ENCODE measurements around the gene MEIS2.

Gene MEIS2

DNA sequence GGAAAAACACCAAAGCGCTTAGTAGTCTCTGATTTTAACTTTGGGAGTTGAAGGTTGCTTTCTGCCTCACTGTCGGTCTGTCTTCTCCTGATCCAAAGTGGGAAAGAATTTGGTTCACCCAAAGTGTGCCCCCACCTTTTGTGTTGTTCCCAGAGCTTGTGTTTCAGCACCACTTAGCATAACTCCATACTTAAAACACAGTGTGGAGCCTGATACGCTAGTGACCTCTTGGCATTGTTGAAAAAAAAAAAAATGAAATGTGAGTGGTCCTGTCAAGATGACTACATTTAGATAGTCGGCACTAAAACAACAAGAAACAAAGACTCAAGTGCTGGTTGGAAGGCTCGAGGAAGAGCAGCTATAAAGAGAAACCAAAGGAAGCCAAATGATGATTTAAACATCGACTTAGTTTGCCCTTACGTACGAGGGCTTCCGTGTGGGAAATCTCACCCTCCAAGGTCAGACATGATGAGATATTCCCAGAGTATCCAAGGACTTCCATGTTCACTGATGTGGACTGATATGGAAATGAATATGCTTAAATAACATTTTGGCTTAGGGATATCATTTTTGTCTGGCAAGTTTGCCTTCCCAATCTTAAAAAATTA is 178.8 kb downstream of the MEIS2 start:
- no peak for TF ChIP-seq POLR2A (IDR thresholded peaks at IDR 0.05; ENCODE audit: low read length)
- no peak for DNase-seq

DNA sequence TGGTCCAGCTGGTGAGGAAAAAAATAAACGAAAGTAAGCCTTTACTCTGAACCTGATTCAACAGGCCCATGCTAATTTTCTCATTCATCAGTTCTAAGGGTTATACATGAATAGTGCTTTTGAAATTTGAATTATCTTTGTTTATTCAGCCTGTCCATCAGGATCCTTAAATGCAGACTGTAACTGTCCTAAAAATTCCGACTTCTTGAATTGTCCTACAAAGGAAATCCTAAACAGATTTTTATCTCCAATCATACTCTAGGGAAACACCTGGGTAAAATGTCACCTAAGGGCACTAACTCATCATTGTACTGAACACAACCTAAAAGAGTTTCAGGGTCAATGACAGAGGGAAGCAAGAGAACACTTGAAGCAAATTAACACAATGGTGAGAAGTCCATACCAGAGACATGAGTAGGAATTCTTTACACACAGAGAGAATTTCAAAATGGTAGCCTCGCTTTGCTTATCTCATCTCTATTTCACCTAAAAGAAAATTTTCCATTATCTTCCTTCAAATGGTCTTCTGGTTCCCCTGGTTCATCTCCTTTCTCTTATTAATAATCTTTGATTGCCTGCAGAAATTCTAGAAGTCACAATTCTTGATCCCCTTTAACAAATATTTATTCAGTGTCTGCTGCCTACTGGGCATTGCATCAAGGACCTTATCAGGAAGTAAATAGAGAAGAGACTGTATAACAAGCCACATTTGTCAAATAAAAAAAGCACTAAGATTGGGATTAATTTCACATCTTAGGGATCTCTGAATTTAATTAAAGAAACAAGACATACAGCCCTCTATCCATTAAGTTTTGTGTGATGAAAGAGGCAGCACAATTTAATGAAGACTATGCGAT is 182.7 kb downstream of the MEIS2 start:
- no peak for DNase-seq
- TF ChIP-seq POLR2A (IDR thresholded peaks at IDR 0.05; ENCODE audit: low read length), result no peak
- TF ChIP-seq GATA1 (IDR thresholded peaks at IDR 0.05; ENCODE audit: low read depth, low read length), result no peak

GRCh38 chr15:36914960-36915808 is 185.2 kb downstream of the MEIS2 start:
- TF ChIP-seq GATA1 (IDR thresholded peaks at IDR 0.05; ENCODE audit: low read depth, low read length) (no peak), POLR2A (IDR thresholded peaks at IDR 0.05; ENCODE audit: low read length) (no peak)
- no peak for DNase-seq

DNA sequence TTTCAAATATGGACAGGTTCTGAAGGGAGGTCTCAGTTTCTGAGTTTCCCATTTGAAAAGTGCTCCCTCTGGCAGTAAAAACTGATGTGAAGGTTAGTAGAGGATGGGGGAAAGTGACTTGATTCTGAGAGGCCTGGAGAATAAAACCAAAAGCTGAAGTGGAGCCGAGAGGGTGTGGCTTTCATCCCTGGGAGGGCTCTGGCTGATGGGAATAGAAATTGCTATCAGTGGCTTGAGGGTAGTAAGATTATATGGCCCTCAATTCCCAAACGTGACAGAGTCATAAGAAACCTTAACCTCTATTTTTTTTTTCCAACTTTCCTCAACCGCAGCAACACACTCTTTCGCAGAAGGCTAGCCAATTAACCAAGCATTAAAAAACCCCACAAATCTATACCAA is 185.9 kb downstream of the MEIS2 start:
- TF ChIP-seq POLR2A (IDR thresholded peaks at IDR 0.05; ENCODE audit: low read length) (no peak), GATA1 (IDR thresholded peaks at IDR 0.05; ENCODE audit: low read depth, low read length) (no peak)
- DNase-seq, result no peak

DNA sequence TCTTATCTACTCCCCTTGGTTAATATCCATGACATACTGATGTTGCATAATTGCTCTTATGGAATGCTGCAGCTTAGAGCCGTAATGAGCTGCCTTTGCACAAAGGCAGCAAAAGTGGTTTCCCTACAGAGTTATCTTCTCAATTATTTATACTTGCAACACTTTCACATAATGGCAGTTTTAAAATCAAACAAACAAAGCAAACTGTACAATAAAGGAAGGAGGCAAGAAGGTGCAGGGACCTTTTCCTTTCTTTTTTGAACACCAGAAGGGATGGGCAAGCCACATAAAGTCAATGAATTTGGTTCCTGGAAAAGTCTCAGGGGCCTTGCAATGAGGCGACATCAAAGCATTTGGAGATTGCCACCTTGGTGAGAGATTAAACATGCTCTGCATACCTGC is 188.0 kb downstream of the MEIS2 start:
- DNase-seq, result no peak
- TF ChIP-seq POLR2A (IDR thresholded peaks at IDR 0.05; ENCODE audit: low read length) (no peak), GATA1 (IDR thresholded peaks at IDR 0.05; ENCODE audit: low read depth, low read length) (no peak)

DNA sequence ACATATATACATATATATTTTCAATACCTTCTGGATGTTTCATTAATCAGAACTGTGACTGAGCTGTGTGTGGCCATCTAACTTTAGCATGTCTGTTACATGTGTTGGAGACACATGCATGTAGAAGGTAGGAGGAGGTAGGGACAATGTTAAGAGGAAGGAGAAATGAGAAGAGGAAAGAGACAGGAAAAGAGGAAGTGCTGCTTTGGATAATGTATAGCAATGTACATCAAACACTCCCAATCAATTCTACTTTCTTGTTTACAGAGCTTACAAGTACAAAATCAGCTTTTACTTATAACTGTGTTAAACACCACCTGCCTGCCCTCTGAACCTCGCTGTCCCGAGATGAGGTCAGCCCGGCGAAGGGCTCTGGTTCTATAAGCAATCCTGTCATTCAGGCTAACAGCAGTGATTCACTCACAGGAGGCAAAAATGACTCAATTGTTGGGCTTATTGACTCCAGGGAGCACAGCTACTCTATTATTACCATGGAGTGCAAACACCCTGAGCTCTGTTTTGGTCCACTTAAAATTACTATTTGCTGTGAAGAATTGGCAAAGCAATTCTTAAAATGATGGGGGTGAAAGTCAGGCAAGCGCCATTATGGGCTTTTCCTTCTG is 188.9 kb downstream of the MEIS2 start:
- DNase-seq, result no peak
- TF ChIP-seq POLR2A (IDR thresholded peaks at IDR 0.05; ENCODE audit: low read length) (no peak), GATA1 (IDR thresholded peaks at IDR 0.05; ENCODE audit: low read depth, low read length) (no peak)

- TF ChIP-seq POLR2A (IDR thresholded peaks at IDR 0.05; ENCODE audit: low read length) (no peak), GATA1 (IDR thresholded peaks at IDR 0.05; ENCODE audit: low read depth, low read length) (no peak)
- no peak for DNase-seq
These were observed 191.4 kb downstream of the MEIS2 start for GRCh38 chr15:36908991-36909390.

GRCh38 chr15:36907295-36907694 is 193.1 kb downstream of the MEIS2 start:
- TF ChIP-seq GATA1 (IDR thresholded peaks at IDR 0.05; ENCODE audit: low read depth, low read length) (no peak), POLR2A (IDR thresholded peaks at IDR 0.05; ENCODE audit: low read length) (no peak)
- DNase-seq, result no peak

- TF ChIP-seq POLR2A (IDR thresholded peaks at IDR 0.05; ENCODE audit: low read length), result no peak
- no peak for TF ChIP-seq GATA1 (IDR thresholded peaks at IDR 0.05; ENCODE audit: low read depth, low read length)
- no peak for DNase-seq
These were observed 194.4 kb downstream of the MEIS2 start for GRCh38 chr15:36905908-36906307.

DNA sequence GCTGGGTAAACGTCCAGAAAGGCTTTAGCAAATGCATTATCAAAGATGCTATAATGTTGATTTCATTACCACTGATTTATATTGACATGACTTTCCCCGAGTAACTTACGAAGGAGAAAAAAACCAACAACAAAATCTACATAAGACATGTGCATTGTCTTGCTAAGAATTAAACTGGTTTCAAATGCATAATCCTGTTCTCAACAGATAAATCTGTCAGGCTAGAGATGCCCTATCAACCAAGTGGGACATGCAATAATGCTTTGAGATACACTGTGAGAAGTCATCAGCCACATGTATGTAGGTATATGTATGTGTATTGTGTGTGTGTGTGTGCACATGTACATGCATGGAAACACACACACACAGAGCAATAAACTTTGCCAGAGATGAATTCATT is 195.6 kb downstream of the MEIS2 start:
- TF ChIP-seq POLR2A (IDR thresholded peaks at IDR 0.05; ENCODE audit: low read length), result no peak
- no peak for TF ChIP-seq GATA1 (IDR thresholded peaks at IDR 0.05; ENCODE audit: low read depth, low read length)
- DNase-seq, result no peak

- DNase-seq, result no peak
- TF ChIP-seq GATA1 (IDR thresholded peaks at IDR 0.05; ENCODE audit: low read depth, low read length) (no peak), POLR2A (IDR thresholded peaks at IDR 0.05; ENCODE audit: low read length) (no peak)
These were observed 196.3 kb downstream of the MEIS2 start for GRCh38 chr15:36903922-36904556.

GRCh38 chr15:36903195-36903594 is 197.2 kb downstream of the MEIS2 start:
- no peak for DNase-seq
- TF ChIP-seq POLR2A (IDR thresholded peaks at IDR 0.05; ENCODE audit: low read length) (no peak), GATA1 (IDR thresholded peaks at IDR 0.05; ENCODE audit: low read depth, low read length) (no peak)

- no peak for DNase-seq
- no peak for TF ChIP-seq GATA1 (IDR thresholded peaks at IDR 0.05; ENCODE audit: low read depth, low read length)
- TF ChIP-seq POLR2A (IDR thresholded peaks at IDR 0.05; ENCODE audit: low read length), result no peak
These were observed 199.3 kb downstream of the MEIS2 start for GRCh38 chr15:36901012-36901411.
